ENCODE measurements around the gene S1PR4. TPM values are rescaled to one million over a fixed set of nuclear protein-coding genes. Genes with fewer than 3 reads are reported as not detected.

Gene S1PR4
- total RNA-seq, 2 experiments from 2014 or later = 70.2 to 73.7 TPM

- Histone ChIP-seq H3K4me1 (ENCODE audit: insufficient read depth, low read length) (peaks cover 6% of the 10 kb centered on the region), H3K36me3 (ENCODE audit: insufficient read depth, low read length) (peaks cover 16% of the 10 kb centered on the region), H3K9me3 (ENCODE audit: control insufficient read depth in 1 of 2, insufficient read depth in 1 of 2, low read length in 2 of 2) (no peaks in the 10 kb centered on the region), H3K4me3 (ENCODE audit: low read length) (no peak overlapping the region), H3K27me3 (ENCODE audit: control insufficient read depth in 1 of 2, insufficient read depth in 2 of 2, low read length in 2 of 2) (no peaks in the 10 kb centered on the region), H3K27ac (ENCODE audit: low read depth in 1 of 2, low read length in 2 of 2) (no peak overlapping the region)
- DNase-seq = no peak
- intact Hi-C loops (cut with DNase I, micrococcal nuclease) = loop anchor here in 1 of 2 experiments (2.0 kb wide), 1 partner anchor 248 kb away; no protein-coding TSS in a partner anchor
- Mint-ChIP-seq H3K27ac (no peak overlapping the region), H3K4me1 (ENCODE audit: low read depth) (no peaks in the 10 kb centered on the region), H3K4me3 (no peak overlapping the region), H3K27me3 (no peaks in the 10 kb centered on the region), H3K36me3 (ENCODE audit: low read depth) (peaks cover 11% of the 10 kb centered on the region), H3K9me3 (no peaks in the 10 kb centered on the region)
- TF ChIP-seq CTCF (IDR thresholded peaks at IDR 0.05) = no peak
- ChIA-PET CTCF (interaction anchor here (1.3 to 1.7 kb wide), 3 partner anchors 136 to 260 kb away, joined by 4 to 7 read pairs (median 6); no protein-coding TSS in a partner anchor), POLR2A (no interaction called here)
- no peak for ATAC-seq (ENCODE audit: poor library complexity)
Observed at GRCh38 chr19:3211191-3211590, 32.6 kb downstream of the S1PR4 start.

- no peak overlapping the region for H3K27ac Mint-ChIP-seq
- peaks cover 11% of the 10 kb centered on the region for H3K36me3 Mint-ChIP-seq (ENCODE audit: low read depth)
- ChIA-PET POLR2A (no interaction called here), CTCF (no interaction called here)
- H3K27ac ChIP-seq (ENCODE audit: low read depth in 1 of 2, low read length in 2 of 2) = no peak overlapping the region
- no peaks in the 10 kb centered on the region for H3K4me1 Mint-ChIP-seq (ENCODE audit: low read depth)
- no peaks in the 10 kb centered on the region for H3K9me3 ChIP-seq (ENCODE audit: control insufficient read depth in 1 of 2, insufficient read depth in 1 of 2, low read length in 2 of 2)
- ATAC-seq (ENCODE audit: poor library complexity) (no peak), DNase-seq (no peak)
- H3K4me3 ChIP-seq (ENCODE audit: low read length) = no peak overlapping the region
- H3K27me3 ChIP-seq (ENCODE audit: control insufficient read depth in 1 of 2, insufficient read depth in 2 of 2, low read length in 2 of 2) = no peaks in the 10 kb centered on the region
- H3K9me3 Mint-ChIP-seq = no peaks in the 10 kb centered on the region
- intact Hi-C loops (cut with DNase I, micrococcal nuclease) = no loop called here
- H3K4me3 Mint-ChIP-seq = no peak overlapping the region
- no peak for TF ChIP-seq CTCF (IDR thresholded peaks at IDR 0.05)
- peaks cover 6% of the 10 kb centered on the region for H3K4me1 ChIP-seq (ENCODE audit: insufficient read depth, low read length)
- no peaks in the 10 kb centered on the region for H3K36me3 ChIP-seq (ENCODE audit: insufficient read depth, low read length)
- no peaks in the 10 kb centered on the region for H3K27me3 Mint-ChIP-seq
Observed at GRCh38 chr19:3213159-3213558, 34.6 kb downstream of the S1PR4 start.

GRCh38 chr19:3216874-3217273 is 38.3 kb downstream of the S1PR4 start:
- no peaks in the 10 kb centered on the region for H3K36me3 ChIP-seq (ENCODE audit: insufficient read depth, low read length)
- no peak overlapping the region for H3K4me3 Mint-ChIP-seq
- no peaks in the 10 kb centered on the region for H3K4me1 ChIP-seq (ENCODE audit: insufficient read depth, low read length)
- H3K27me3 ChIP-seq (ENCODE audit: control insufficient read depth in 1 of 2, insufficient read depth in 2 of 2, low read length in 2 of 2) = no peaks in the 10 kb centered on the region
- H3K27me3 Mint-ChIP-seq = no peaks in the 10 kb centered on the region
- no peaks in the 10 kb centered on the region for H3K36me3 Mint-ChIP-seq (ENCODE audit: low read depth)
- no peaks in the 10 kb centered on the region for H3K9me3 Mint-ChIP-seq
- intact Hi-C loops (cut with DNase I, micrococcal nuclease) = no loop called here
- no peak for TF ChIP-seq CTCF (IDR thresholded peaks at IDR 0.05)
- H3K27ac ChIP-seq (ENCODE audit: low read depth in 1 of 2, low read length in 2 of 2) = no peak overlapping the region
- H3K27ac Mint-ChIP-seq = no peak overlapping the region
- ATAC-seq (ENCODE audit: poor library complexity) (no peak), DNase-seq (no peak)
- no peaks in the 10 kb centered on the region for H3K9me3 ChIP-seq (ENCODE audit: control insufficient read depth in 1 of 2, insufficient read depth in 1 of 2, low read length in 2 of 2)
- ChIA-PET CTCF (no interaction called here), POLR2A (interaction anchor here (0.6 kb wide), 1 partner anchor 1086 kb away, joined by 3 read pairs; no protein-coding TSS in a partner anchor)
- H3K4me1 Mint-ChIP-seq (ENCODE audit: low read depth) = no peaks in the 10 kb centered on the region
- H3K4me3 ChIP-seq (ENCODE audit: low read length) = no peak overlapping the region
